Measurements from ENCODE around the gene MEI1.

- TF ChIP-seq POLR2A (IDR thresholded peaks at IDR 0.05; ENCODE audit: low read depth) (no peak), CTCF (IDR thresholded peaks at IDR 0.05) (no peak)
Observed at GRCh38 chr22:41668971-41669911, 30.1 kb upstream of the MEI1 start.

Measured in esophagus muscularis mucosa (tissue), 3 donors.